Cardiac fibroblast (primary cell): ENCODE data around the gene RFC2.
A peak's percentile ranks its signal among the peaks of the same experiment; 100 is the strongest.
"Not testable (repeated sequence)": the region's sequence is repeated elsewhere in the genome, so short reads cannot be mapped to it uniquely, and the experiment has no call there.

Source experiments
- DNase-seq, 2 donors: peaks; one replicate each; pipeline versions ENCODE4 v3.0.0 to v3.0.0-alpha.2; 2010; ENCODE audit warnings: low read depth in 2 of 2
- H3K4me3 ChIP-seq, 2 donors: replicated peaks in 1 of 2; 1 replicate in 1 of 2; 2 replicates in 1 of 2; pipeline ENCODE4 v1.5.1; 2011; ENCODE audit warnings: low read depth in 2 of 2, low read length in 2 of 2, mild to moderate bottlenecking in 2 of 2, moderate library complexity in 1 of 2
- TF ChIP-seq, protein P1 (sequence below): IDR thresholded peaks from one replicate; pipeline ENCODE4 v1.5.1; 2011; ENCODE audit warnings: low read depth, mild to moderate bottlenecking, low read length, inconsistent platforms

The RFC2 gene

GRCh38 chr7:74256491-74257408, 2.6 kb upstream of the RFC2 start:
- no peak overlapping the region for H3K4me3 ChIP-seq
- peak; percentile 95 to 97 for DNase-seq
- TF ChIP-seq, protein P1, sequence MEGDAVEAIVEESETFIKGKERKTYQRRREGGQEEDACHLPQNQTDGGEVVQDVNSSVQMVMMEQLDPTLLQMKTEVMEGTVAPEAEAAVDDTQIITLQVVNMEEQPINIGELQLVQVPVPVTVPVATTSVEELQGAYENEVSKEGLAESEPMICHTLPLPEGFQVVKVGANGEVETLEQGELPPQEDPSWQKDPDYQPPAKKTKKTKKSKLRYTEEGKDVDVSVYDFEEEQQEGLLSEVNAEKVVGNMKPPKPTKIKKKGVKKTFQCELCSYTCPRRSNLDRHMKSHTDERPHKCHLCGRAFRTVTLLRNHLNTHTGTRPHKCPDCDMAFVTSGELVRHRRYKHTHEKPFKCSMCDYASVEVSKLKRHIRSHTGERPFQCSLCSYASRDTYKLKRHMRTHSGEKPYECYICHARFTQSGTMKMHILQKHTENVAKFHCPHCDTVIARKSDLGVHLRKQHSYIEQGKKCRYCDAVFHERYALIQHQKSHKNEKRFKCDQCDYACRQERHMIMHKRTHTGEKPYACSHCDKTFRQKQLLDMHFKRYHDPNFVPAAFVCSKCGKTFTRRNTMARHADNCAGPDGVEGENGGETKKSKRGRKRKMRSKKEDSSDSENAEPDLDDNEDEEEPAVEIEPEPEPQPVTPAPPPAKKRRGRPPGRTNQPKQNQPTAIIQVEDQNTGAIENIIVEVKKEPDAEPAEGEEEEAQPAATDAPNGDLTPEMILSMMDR, result no peak

GRCh38 chr7:74255461-74255860, 1.3 kb upstream of the RFC2 start:
- H3K4me3 ChIP-seq, DNase-seq: not testable (repeated sequence)

DNA sequence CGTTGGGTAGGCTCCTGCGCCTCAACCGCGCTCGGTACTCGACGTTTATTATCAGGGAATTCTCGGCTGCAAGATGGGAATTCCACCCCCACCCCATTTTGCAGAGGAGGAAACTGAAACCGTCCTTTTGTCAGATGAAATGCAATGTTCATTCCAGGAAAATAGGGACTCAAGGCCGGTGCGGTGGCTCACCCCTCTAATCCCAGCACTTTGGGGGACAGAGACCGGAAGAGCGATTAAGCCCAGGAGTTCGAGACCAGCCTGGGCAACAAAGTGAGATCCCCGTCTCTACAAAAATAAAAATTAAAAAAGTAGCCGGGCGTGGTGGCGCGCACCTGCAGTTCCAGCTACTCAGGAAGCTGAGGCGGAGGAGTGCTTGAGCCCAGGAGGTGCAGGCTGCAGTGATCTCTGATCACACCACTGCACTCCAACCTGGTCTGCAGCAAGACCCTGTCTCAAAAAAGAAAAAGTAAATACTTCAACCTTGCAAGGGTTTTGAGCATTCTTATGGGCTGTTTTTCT, 720 bp upstream of the RFC2 start:
- peak overlapping the region; percentile 97 to 99 for H3K4me3 ChIP-seq

DNA sequence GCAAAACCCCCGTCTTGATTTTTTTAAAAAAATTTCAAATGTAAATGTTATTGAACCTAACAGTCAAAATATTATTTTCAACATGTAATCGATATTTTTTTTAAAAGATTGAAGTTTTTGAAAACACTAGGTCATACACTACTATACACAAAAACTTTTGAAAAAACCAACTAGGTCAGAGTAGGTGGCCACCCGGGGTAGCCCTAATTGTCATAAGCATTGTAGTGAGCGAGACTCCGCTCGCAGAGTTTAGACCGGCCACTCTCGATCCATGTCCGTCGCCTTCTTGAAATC, 417 bp downstream of the RFC2 start:
- peak overlapping the region; percentile 97 to 99 for H3K4me3 ChIP-seq
- no peak for DNase-seq
- TF ChIP-seq, protein P1, result no peak

More for the DNA sequence above, 720 bp upstream of the RFC2 start:
- TF ChIP-seq, protein P1, result no peak
- no peak for DNase-seq

DNA sequence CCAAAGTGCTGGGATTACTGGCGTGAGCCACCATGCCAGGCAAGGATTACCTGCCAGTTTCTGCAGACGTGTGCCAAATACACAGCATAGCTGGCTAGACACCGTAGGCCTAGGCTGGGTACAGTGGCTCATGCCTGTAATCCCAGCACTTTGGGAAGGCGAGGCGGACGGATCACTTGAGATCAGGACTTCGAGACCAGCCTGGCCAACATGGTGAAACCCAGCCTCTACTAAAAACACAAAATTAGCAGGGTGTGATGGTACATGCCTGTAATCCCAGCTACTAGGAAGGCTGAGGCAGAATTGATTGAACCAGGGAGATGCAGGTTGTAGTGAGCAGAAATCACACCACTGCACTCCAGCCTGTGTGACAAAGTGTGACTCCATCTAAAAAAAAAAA, 868 bp downstream of the RFC2 start:
- H3K4me3 ChIP-seq, result peak overlapping the region; percentile 97 to 99
- TF ChIP-seq, protein P1, result no peak
- DNase-seq, result no peak

DNA sequence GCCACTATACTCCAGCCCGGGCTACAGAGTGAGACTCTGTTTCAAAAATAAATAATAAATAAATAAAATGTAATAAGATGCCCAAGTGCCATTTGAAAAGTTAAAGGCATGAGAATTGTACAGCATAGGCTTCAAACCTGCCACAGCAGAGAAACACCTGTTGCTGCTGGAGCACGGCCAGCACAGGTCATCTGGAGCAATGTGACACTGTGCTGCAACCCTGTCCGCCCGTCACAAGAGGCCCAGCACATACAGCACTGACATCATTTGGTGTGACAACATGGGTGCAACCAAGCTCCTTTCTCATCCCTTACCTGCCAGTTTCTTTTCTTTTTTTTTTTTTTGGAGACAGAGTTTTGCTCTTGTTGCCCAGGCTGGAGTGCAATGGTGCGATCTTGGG, 1.3 kb downstream of the RFC2 start:
- no peak for DNase-seq

GRCh38 chr7:74249058-74249457, 5.1 kb downstream of the RFC2 start:
- H3K4me3 ChIP-seq, DNase-seq: not testable (repeated sequence)

More for the DNA sequence above, 1.3 kb downstream of the RFC2 start:
- H3K4me3 ChIP-seq, result no peak overlapping the region
- TF ChIP-seq, protein P1, result no peak

DNA sequence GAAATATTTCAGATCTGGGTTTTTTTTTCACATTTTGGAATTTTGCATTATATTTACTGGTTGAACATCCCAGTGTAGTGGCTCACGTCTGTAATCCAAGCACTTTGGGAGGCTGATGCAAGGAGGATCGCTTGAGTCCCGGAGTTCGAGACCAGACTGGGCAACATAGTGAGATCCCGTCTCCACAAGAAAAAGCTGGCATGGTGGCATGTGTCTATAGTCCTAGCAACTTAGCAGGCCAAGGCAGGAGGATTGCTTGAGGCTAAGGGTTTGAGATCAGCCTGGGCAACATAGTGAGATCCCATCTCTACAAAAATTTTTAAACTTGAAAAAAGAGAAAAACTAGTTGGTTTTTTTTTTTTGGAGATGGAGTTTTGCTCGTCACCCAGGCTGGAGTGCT, 6.0 kb downstream of the RFC2 start:
- H3K4me3 ChIP-seq, result no peak overlapping the region
- TF ChIP-seq, protein P1, result no peak
- DNase-seq, result no peak
